HG03558 (cell line): ENCODE data around the gene GPR141.
A peak's percentile ranks its signal among the peaks of the same experiment; 100 is the strongest.
"Not testable (repeated sequence)": the region's sequence is repeated elsewhere in the genome, so short reads cannot be mapped to it uniquely, and the experiment has no call there.

ENCODE experiments used
- ATAC-seq: cut with Tn5 transposase; IDR thresholded peaks from one replicate; pipeline ENCODE4 v1.9.1; 2021; ENCODE audit warnings: moderate number of reproducible peaks; ENCODE audit not compliant: unreplicated experiment; ENCODE audit errors: extremely low read depth

Gene GPR141

GRCh38 chr7:37684927-37685326 is 1.4 kb downstream of the GPR141 start:
- ATAC-seq: no peak

GRCh38 chr7:37686556-37687345 is 3.2 kb downstream of the GPR141 start:
- no peak for ATAC-seq

GRCh38 chr7:37690206-37690605 is 6.6 kb downstream of the GPR141 start:
- no peak for ATAC-seq

- no peak for ATAC-seq
These were observed 10.9 kb downstream of the GPR141 start for GRCh38 chr7:37694208-37695094.

GRCh38 chr7:37698276-37698675 is 14.7 kb downstream of the GPR141 start:
- no peak for ATAC-seq

- no peak for ATAC-seq
These were observed 15.2 kb downstream of the GPR141 start for GRCh38 chr7:37698782-37699181.

- no peak for ATAC-seq
These were observed 18.2 kb downstream of the GPR141 start for GRCh38 chr7:37701769-37702168.

GRCh38 chr7:37703361-37703760 is 19.8 kb downstream of the GPR141 start:
- no peak for ATAC-seq

- ATAC-seq: not testable (repeated sequence)
These were observed 20.8 kb downstream of the GPR141 start for GRCh38 chr7:37704328-37704833.

- no peak for ATAC-seq
These were observed 22.4 kb downstream of the GPR141 start for GRCh38 chr7:37705976-37706375.

- ATAC-seq: no peak
These were observed 23.2 kb downstream of the GPR141 start for GRCh38 chr7:37706804-37707203.

- no peak for ATAC-seq
These were observed 24.4 kb downstream of the GPR141 start for GRCh38 chr7:37707754-37708485.

GRCh38 chr7:37709631-37710509 is 26.3 kb downstream of the GPR141 start:
- peak; percentile 92 for ATAC-seq

- no peak for ATAC-seq
These were observed 30.0 kb downstream of the GPR141 start for GRCh38 chr7:37713613-37714012.

GRCh38 chr7:37714606-37715005 is 31.0 kb downstream of the GPR141 start:
- ATAC-seq: no peak

- ATAC-seq: no peak
These were observed 35.0 kb downstream of the GPR141 start for GRCh38 chr7:37718585-37718984.

- peak; percentile 92 for ATAC-seq
These were observed 35.5 kb downstream of the GPR141 start for GRCh38 chr7:37719077-37719476.

- ATAC-seq: no peak
These were observed 41.2 kb downstream of the GPR141 start for GRCh38 chr7:37724732-37725131.

- ATAC-seq: no peak
These were observed 42.5 kb downstream of the GPR141 start for GRCh38 chr7:37726016-37726415.
